Neural crest cell (in vitro differentiated cells): ENCODE results near the gene CCNA2. TPM values are rescaled to one million over a fixed set of nuclear protein-coding genes. Genes with fewer than 3 reads are reported as not detected.

Source experiments
- DNase-seq: peaks from one replicate; pipeline ENCODE4 v3.0.0; 2021; ENCODE audit warnings: low read depth, mixed read lengths, low spot score
- H3K27ac Mint-ChIP-seq: one replicate; pipeline ENCODE4 v1.8.0; 2021; ENCODE audit warnings: mild to moderate bottlenecking, mixed read lengths; ENCODE audit not compliant: unreplicated experiment
- H3K27me3 Mint-ChIP-seq: 2 replicates; pipeline ENCODE4 v1.8.0; 2021; ENCODE audit warnings: low read depth, mild to moderate bottlenecking, mixed read lengths
- H3K36me3 Mint-ChIP-seq: 2 replicates; pipeline ENCODE4 v1.8.0; 2021; ENCODE audit warnings: low read depth, mild to moderate bottlenecking, mixed read lengths
- H3K4me1 Mint-ChIP-seq: 2 replicates; pipeline ENCODE4 v1.8.0; 2021; ENCODE audit warnings: mixed read lengths
- H3K4me3 Mint-ChIP-seq: one replicate; pipeline ENCODE4 v1.8.0; 2021; ENCODE audit warnings: mild to moderate bottlenecking, mixed read lengths
- H3K9me3 Mint-ChIP-seq: 2 replicates; pipeline ENCODE4 v1.8.0; 2021; ENCODE audit warnings: mixed read lengths
- total RNA-seq: library from RNA; stranded (reverse); gene quantifications from 2 replicates; pipeline ENCODE4 v1.2.1, GENCODE V29; 2021
- TF ChIP-seq, protein P1 (sequence below): fragments of 200-600 bp; sonication (generic); conservative IDR thresholded peaks from 2 replicates; pipeline ENCODE4 v1.5.0; 2021; ENCODE audit warnings: antibody characterized with exemption, mild to moderate bottlenecking

The CCNA2 gene
- total RNA-seq, 1 donor from 2014 or later = 85.2 TPM

DNA sequence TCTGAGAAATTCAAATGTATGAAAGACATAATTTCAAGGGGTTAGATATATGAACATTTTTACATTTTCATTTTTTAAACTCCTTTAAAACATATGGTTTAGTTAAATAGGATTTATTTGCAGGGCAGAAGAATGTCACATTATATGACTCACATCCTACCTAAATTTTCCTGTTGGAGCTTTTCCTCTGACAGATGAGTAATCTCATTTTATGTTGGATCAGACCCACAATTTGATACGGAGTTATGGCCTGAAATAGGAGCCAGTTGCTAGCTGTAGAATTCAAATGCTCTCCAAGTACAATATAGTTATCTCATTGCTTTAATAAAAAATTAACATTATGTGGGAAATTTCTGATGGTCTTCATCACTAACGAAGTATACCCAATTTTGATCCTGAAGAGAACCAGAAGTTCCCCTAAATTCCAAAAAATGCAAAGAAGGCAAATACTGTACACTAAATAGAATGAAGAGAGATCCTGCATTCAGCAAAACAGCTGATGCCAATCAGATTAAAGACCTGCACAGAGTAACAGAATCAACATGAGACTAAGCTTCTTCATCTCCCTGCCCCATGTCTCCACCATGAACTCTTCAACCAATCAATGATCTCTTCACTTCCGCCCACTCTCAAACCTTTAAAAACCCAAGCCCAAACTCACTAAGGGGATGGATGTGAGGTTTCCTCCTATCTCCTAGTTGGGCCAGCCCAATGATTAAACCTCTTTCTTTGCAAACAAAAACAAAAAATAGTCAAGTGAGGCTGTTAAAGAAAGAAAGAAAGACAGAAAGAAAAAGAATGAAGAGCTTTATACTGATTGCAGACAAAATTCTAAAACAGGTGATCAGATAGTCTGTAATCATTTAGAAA lies 33.5 kb downstream of the CCNA2 start:
- no peaks in the 10 kb centered on the region for H3K4me1 Mint-ChIP-seq
- no peak overlapping the region for H3K27ac Mint-ChIP-seq
- H3K27me3 Mint-ChIP-seq = peaks cover 16% of the 10 kb centered on the region
- no peaks in the 10 kb centered on the region for H3K36me3 Mint-ChIP-seq
- DNase-seq = no peak
- TF ChIP-seq, protein P1, sequence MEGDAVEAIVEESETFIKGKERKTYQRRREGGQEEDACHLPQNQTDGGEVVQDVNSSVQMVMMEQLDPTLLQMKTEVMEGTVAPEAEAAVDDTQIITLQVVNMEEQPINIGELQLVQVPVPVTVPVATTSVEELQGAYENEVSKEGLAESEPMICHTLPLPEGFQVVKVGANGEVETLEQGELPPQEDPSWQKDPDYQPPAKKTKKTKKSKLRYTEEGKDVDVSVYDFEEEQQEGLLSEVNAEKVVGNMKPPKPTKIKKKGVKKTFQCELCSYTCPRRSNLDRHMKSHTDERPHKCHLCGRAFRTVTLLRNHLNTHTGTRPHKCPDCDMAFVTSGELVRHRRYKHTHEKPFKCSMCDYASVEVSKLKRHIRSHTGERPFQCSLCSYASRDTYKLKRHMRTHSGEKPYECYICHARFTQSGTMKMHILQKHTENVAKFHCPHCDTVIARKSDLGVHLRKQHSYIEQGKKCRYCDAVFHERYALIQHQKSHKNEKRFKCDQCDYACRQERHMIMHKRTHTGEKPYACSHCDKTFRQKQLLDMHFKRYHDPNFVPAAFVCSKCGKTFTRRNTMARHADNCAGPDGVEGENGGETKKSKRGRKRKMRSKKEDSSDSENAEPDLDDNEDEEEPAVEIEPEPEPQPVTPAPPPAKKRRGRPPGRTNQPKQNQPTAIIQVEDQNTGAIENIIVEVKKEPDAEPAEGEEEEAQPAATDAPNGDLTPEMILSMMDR = no peak
- no peak overlapping the region for H3K4me3 Mint-ChIP-seq
- no peaks in the 10 kb centered on the region for H3K9me3 Mint-ChIP-seq

DNA sequence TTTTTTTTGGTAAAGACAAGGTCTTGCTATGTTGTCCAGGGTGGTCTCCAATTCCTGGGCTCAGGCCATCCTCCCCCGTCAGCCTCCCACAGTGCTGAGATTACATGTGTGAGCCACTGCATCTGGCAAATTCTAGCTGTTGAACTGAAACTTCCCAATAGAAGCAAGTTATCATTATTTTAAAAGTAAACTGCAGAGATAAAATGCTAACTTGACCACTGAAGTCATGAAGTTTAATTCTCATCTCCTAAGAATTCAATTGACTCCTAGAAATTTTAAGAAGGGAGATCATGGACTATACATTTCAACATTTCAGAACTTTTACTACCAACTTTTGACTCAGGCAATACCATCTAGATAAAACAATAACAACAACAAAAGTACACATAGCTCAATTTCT lies 34.2 kb downstream of the CCNA2 start:
- Mint-ChIP-seq H3K4me1 (no peaks in the 10 kb centered on the region), H3K36me3 (no peaks in the 10 kb centered on the region), H3K4me3 (no peak overlapping the region), H3K9me3 (no peaks in the 10 kb centered on the region), H3K27ac (no peak overlapping the region), H3K27me3 (peaks cover 18% of the 10 kb centered on the region)
- TF ChIP-seq, protein P1 = no peak
- DNase-seq = no peak

DNA sequence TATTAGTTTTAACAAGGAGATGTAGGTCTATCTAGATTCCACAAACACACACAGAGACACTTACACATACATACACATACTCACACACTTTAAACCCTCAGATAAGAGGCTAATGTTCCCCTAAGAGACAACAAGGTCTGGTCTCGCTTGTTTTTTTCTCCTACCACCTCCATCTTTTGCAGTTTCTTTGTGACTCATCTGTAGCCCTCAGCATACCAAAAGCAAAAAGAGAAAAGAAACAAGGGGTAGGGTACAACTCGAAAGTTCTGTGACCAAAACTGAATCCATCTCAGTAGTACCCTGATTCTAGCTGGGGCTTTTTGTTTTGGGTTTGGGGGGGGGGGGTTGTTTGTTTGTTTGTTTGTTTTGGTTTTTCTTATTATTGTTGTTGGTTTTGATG lies 34.8 kb downstream of the CCNA2 start:
- Mint-ChIP-seq H3K27me3 (peaks cover 19% of the 10 kb centered on the region), H3K36me3 (no peaks in the 10 kb centered on the region), H3K4me3 (no peak overlapping the region), H3K4me1 (no peaks in the 10 kb centered on the region), H3K9me3 (no peaks in the 10 kb centered on the region), H3K27ac (no peak overlapping the region)
- DNase-seq = no peak
- TF ChIP-seq, protein P1 = no peak

DNA sequence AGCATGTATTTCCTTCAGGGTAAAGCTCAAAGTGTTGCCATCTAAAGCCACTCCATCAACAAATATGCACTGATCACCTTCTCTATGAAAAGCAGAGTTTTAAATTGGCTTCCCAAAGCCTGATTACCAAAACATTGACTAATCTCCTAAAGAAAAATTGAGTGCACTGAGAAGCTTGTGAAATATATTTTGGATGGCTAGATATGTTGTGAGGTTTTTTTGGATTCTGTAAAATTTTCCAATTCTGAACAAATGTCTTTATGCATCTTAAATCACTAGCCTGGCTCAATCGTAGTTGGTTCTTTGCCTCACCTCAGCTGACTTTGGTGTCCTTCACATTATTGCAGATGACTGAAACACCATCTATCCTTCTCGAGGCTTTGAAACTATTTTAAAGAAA lies 37.5 kb downstream of the CCNA2 start:
- no peak overlapping the region for H3K27ac Mint-ChIP-seq
- no peak for DNase-seq
- H3K36me3 Mint-ChIP-seq = no peaks in the 10 kb centered on the region
- TF ChIP-seq, protein P1 = no peak
- no peaks in the 10 kb centered on the region for H3K9me3 Mint-ChIP-seq
- peaks cover 28% of the 10 kb centered on the region for H3K27me3 Mint-ChIP-seq
- no peak overlapping the region for H3K4me3 Mint-ChIP-seq
- H3K4me1 Mint-ChIP-seq = no peaks in the 10 kb centered on the region

DNA sequence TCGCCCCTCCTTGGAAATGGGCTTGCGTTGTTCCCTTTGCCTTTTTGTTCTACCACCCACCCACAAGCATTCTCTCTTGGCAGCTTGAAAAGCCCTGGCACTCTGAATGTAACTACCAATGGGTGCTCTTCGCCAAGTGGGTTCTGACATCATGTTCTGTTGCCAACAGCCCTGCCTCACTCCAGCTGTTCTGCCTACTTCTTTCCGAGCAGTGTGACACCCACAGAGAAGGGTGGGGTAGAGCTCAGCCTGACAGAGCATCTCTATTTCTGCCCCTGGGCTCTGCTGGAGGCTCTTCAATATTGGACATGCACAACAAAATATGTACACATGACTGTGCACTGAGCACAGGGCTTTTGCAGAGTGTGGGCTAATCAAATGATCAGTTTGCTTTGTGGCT lies 38.2 kb downstream of the CCNA2 start:
- no peak overlapping the region for H3K27ac Mint-ChIP-seq
- no peaks in the 10 kb centered on the region for H3K4me1 Mint-ChIP-seq
- H3K27me3 Mint-ChIP-seq = peaks cover 30% of the 10 kb centered on the region
- TF ChIP-seq, protein P1 = no peak
- no peaks in the 10 kb centered on the region for H3K36me3 Mint-ChIP-seq
- no peak overlapping the region for H3K4me3 Mint-ChIP-seq
- DNase-seq = no peak
- no peaks in the 10 kb centered on the region for H3K9me3 Mint-ChIP-seq
